K562 (cell line): ENCODE data around the gene SCARF2. TPM values are rescaled to one million over a fixed set of nuclear protein-coding genes. Genes with fewer than 3 reads are reported as not detected.

ENCODE experiments used
- ATAC-seq: fragments of 200-7000 bp; cut with Tn5 transposase; 3 replicates; pipeline ENCODE4 v1.9.1; 2020; ENCODE audit warnings: moderate library complexity
- BruUV-seq: library from RNA; stranded (reverse); fragments of 400-500 nt; replicated peaks from 2 replicates; lab custom pipeline; 2021; lab: Mats Ljungman, UMichigan
- CTCF ChIA-PET: fragments of 300-600 bp; formaldehyde crosslinking; extraction: SDS; loops from one replicate; lab custom pipeline; 2021; ENCODE audit warnings: low intra/inter-chr PET ratio; lab: Yijun Ruan, JAX
- POLR2A ChIA-PET: fragments of 300-600, 350-650 bp; sonication (Branson Sonifier 250); formaldehyde crosslinking; extraction: SDS; loops from one replicate; lab custom pipeline; 2021; ENCODE audit warnings: antibody characterized with exemption, inconsistent platforms; lab: Yijun Ruan, JAX
- DNase-seq, 4 experiments: peaks; one replicate each; pipeline versions ENCODE4 v3.0.0 to v3.0.0-alpha.2; 2011 to 2018; ENCODE audit warnings: low spot score in 3 of 4, mixed read lengths in 3 of 4; ENCODE audit errors: extremely low read depth in 1 of 4
- FAIRE-seq: peaks from 2 replicates; lab custom pipeline; 2011; peaks lifted over from hg19 to GRCh38; lab: Jason Lieb, UNC
- H2AFZ ChIP-seq: 2 replicates; pipeline ENCODE4 v1.6.0; 2011; ENCODE audit warnings: low read depth, low read length, control low read depth, inconsistent platforms
- H3K27ac ChIP-seq: fragments of 200-600 bp; 3 replicates; pipeline ENCODE4 v1.8.0; 2011; ENCODE audit warnings: low read depth, mild to moderate bottlenecking, control low read depth, inconsistent platforms, low read length, moderate library complexity, mixed read lengths; ENCODE audit errors: extremely low read depth
- H3K27me3 ChIP-seq, 2 experiments: fragments of 300-600 bp in 1 of 2; 2 replicates in 1 of 2; 3 replicates in 1 of 2; pipeline versions ENCODE4 v1.6.0 to v1.8.0; 2011; ENCODE audit warnings: inconsistent platforms in 2 of 2, low read length in 2 of 2, mild to moderate bottlenecking in 1 of 2, mixed read lengths in 1 of 2, moderate library complexity in 1 of 2; ENCODE audit not compliant: control insufficient read depth in 2 of 2, insufficient read depth in 2 of 2
- H3K36me3 ChIP-seq: fragments of 300-600 bp; 3 replicates; pipeline ENCODE4 v1.8.0; 2011; ENCODE audit warnings: mild to moderate bottlenecking, low read length, inconsistent platforms; ENCODE audit not compliant: control insufficient read depth, insufficient read depth
- H3K4me1 ChIP-seq, 2 experiments: fragments of 200-600 bp in 1 of 2; replicated peaks in 1 of 2; 2 replicates in 1 of 2; 3 replicates in 1 of 2; pipeline versions ENCODE4 v1.5.1 to v1.8.0; 2011; ENCODE audit warnings: inconsistent platforms in 2 of 2, low read length in 2 of 2, mild to moderate bottlenecking in 1 of 2, mixed read lengths in 1 of 2, moderate library complexity in 1 of 2; ENCODE audit not compliant: control insufficient read depth in 2 of 2, insufficient read depth in 2 of 2
- H3K4me2 ChIP-seq: 2 replicates; pipeline ENCODE4 v1.6.1; 2011; ENCODE audit warnings: low read length, control low read depth, inconsistent platforms, mixed read lengths; ENCODE audit not compliant: insufficient read depth
- H3K4me3 ChIP-seq: fragments of 200-600 bp; sonication (generic), shearing (Covaris generic); 2 replicates; pipeline ENCODE4 v1.5.1; 2016; ENCODE audit warnings: control low read depth, inconsistent platforms
- H3K79me2 ChIP-seq: fragments of 200-600 bp; 3 replicates; pipeline ENCODE4 v1.8.0; 2011; ENCODE audit warnings: low read length, inconsistent platforms; ENCODE audit not compliant: control insufficient read depth, insufficient read depth
- H3K9ac ChIP-seq, 2 experiments: 2 replicates each; pipeline versions ENCODE4 v1.6.0 to v1.6.1; 2011; ENCODE audit warnings: low read depth in 2 of 2, low read length in 2 of 2, control low read depth in 1 of 2, inconsistent platforms in 1 of 2, mild to moderate bottlenecking in 1 of 2, mixed read lengths in 1 of 2; ENCODE audit not compliant: insufficient read depth in 1 of 2
- H3K9me1 ChIP-seq: one replicate; pipeline ENCODE4 v1.6.0; 2011; ENCODE audit warnings: inconsistent platforms, mild to moderate bottlenecking, low read length, moderate library complexity; ENCODE audit not compliant: control insufficient read depth, insufficient read depth
- H3K9me3 ChIP-seq: replicated peaks from 2 replicates; pipeline ENCODE4 v1.5.1; 2011; ENCODE audit warnings: low read depth, low read length, inconsistent platforms; ENCODE audit not compliant: control insufficient read depth, insufficient read depth
- H4K20me1 ChIP-seq: replicated peaks from 2 replicates; pipeline ENCODE4 v1.6.1; 2011; ENCODE audit warnings: low read length, inconsistent platforms, mixed read lengths; ENCODE audit not compliant: control insufficient read depth, insufficient read depth
- FOXK1 ChIP-seq: sonication (generic); formaldehyde crosslinking; IDR thresholded peaks from 2 replicates; pipeline ENCODE4 v1.8.0; 2022; ENCODE audit warnings: missing genetic modification reagents, mild to moderate bottlenecking, borderline replicate concordance
- SLC30A9 ChIP-seq: fragments of 250-450 bp; sonication (Bioruptor Pico); IDR thresholded peaks from 2 replicates; pipeline ENCODE4 v1.8.0; 2022; ENCODE audit warnings: mild to moderate bottlenecking, moderate library complexity
- ZC3H4 ChIP-seq: sonication (generic); formaldehyde crosslinking; IDR thresholded peaks from 2 replicates; pipeline ENCODE4 v1.9.0; 2021; ENCODE audit warnings: missing genetic modification reagents, borderline replicate concordance
- WGBS: fragments of 100-300 bp; shearing (Covaris generic); methylation state at CpG from one replicate; pipeline ENCODE4 v1.1.6; 2016; ENCODE audit warnings: low coverage, mixed read lengths; ENCODE audit not compliant: insufficient coverage; ENCODE audit errors: missing lambda C conversion rate; 5-methylcytosine and 5-hydroxymethylcytosine counted together
- in situ Hi-C: fragments of 300-500 bp; cut with MboI; formaldehyde crosslinking; loops from 4 replicates; pipeline ENCODE4 v1.15.0; 2018; ENCODE audit warnings: inconsistent platforms, mixed read lengths
- intact Hi-C: fragments of 100-400 bp; cut with micrococcal nuclease; formaldehyde crosslinking; loops from 2 replicates; pipeline ENCODE4 v1.14.2; 2022
- polyA plus RNA-seq, 8 experiments: library from polyadenylated mRNA; depleted of rRNA in 4 of 8; stranded (reverse) in 5 of 8; unstranded in 3 of 8; fragments of >200 nt; fragmentation: Nextera tagmentation in 2 of 8; fragmentation: Illumina TruSeq in 1 of 8; extraction: Ambion mirVana in 2 of 8; extraction: Trizol in 1 of 8; gene quantifications; 2 replicates each; pipeline versions ENCODE4 v1.2.1 to v1.2.3, GENCODE V29; 2011 to 2014; ENCODE audit warnings: inconsistent platforms in 1 of 8, missing spikeins in 1 of 8
- total RNA-seq, 7 experiments: library from RNA; depleted of rRNA in 6 of 7; stranded (reverse); fragments of >200 nt in 6 of 7; fragmentation: Illumina TruSeq in 2 of 7; extraction: Trizol in 2 of 7; gene quantifications; 2 replicates each; pipeline versions ENCODE4 v1.2.1 to v1.2.3, GENCODE V29; 2011 to 2021; ENCODE audit warnings: low replicate concordance in 1 of 7
- TF ChIP-seq, protein P1 (sequence below): fragments of 450-650 bp; IDR thresholded peaks from 2 replicates; pipeline ENCODE4 v1.7.0; 2016; ENCODE audit warnings: borderline replicate concordance
- TF ChIP-seq, protein P2 (sequence below), 2 experiments: fragments of 450-650 bp in 1 of 2; IDR thresholded peaks; 2 replicates each; pipeline ENCODE4 v1.6.1; 2011 to 2017; ENCODE audit warnings: low read depth in 2 of 2, antibody characterized with exemption in 1 of 2, borderline replicate concordance in 1 of 2, low read length in 1 of 2, mild to moderate bottlenecking in 1 of 2, mixed read lengths in 1 of 2; ENCODE audit not compliant: control insufficient read depth in 1 of 2
- TF ChIP-seq, protein P3 (sequence below): fragments of 450-650 bp; IDR thresholded peaks from 2 replicates; pipeline ENCODE4 v1.6.1; 2016; ENCODE audit warnings: antibody characterized with exemption

The SCARF2 gene
- total and polyA plus RNA-seq, 9 of the 15 experiments (the other 6 are each of a cell fraction or from before 2014, with no cell fraction given) = 0.06 to 0.32 (median 0.21) TPM; not detected in 5

DNA sequence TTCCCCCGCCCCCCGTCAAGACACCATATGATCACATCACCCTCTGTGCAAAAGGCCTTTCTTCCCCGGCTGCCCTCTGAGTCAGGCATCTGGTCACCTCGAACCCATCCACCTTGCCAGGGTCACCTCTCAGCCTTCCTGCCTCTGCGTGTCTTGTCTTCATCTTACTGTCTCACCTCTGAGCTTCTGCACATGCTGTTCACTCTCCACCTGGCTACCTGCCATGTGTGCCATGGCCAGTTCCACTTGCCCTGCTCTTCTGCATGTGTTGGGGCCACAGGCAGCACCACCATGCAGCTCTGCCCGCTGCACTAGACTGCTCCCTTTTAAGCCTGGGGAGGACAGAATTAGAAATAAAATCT is 33.9 kb downstream of the SCARF2 start:
- no TSS peak for BruUV-seq
- WGBS = 84% methylated on average over 6 of the region's 6 CpGs
- no peak overlapping the region for H3K27ac ChIP-seq
- CTCF ChIA-PET = no interaction called here
- 0 out of 2 replicates have a peak, but pooled peaks cover 6% of the 10 kb centered on the region for H4K20me1 ChIP-seq
- intact Hi-C loops = no loop called here
- no peaks in the 10 kb centered on the region for H3K9me3 ChIP-seq
- no peak for FAIRE-seq
- H3K9ac ChIP-seq = peak overlapping the region in 1 of 2 experiments; percentile 39; a peak in 2 of 4 replicates
- peaks cover 0 to 8% of the 10 kb centered on the region in 2 experiments; a peak in 1 of 5 replicates for H3K4me1 ChIP-seq
- peaks cover 8% of the 10 kb centered on the region for H3K9me1 ChIP-seq
- no peaks in the 10 kb centered on the region for H3K79me2 ChIP-seq
- ATAC-seq = no peak
- no peaks in the 10 kb centered on the region for H3K27me3 ChIP-seq
- no peak overlapping the region for H3K4me2 ChIP-seq
- H3K36me3 ChIP-seq = peaks cover 64% of the 10 kb centered on the region; the same call in 2 of the 3 replicates
- in situ Hi-C loops = loop anchor here (25.0 kb wide), 2 partner anchors 284 to 1866 kb away; partner anchors contain the start of gene TMEM191B
- POLR2A ChIA-PET = interaction anchor here (0.6 to 8.9 kb wide), 14 partner anchors 8 to 1224 kb away, joined by 3 to 84 read pairs (median 4); partner anchors contain the start of gene ZNF74
- H2AFZ ChIP-seq = no peak overlapping the region
- no peak overlapping the region for H3K4me3 ChIP-seq
- DNase-seq = peak in 2 of 4 experiments; percentile 42 to 50
- TF ChIP-seq, protein P1, sequence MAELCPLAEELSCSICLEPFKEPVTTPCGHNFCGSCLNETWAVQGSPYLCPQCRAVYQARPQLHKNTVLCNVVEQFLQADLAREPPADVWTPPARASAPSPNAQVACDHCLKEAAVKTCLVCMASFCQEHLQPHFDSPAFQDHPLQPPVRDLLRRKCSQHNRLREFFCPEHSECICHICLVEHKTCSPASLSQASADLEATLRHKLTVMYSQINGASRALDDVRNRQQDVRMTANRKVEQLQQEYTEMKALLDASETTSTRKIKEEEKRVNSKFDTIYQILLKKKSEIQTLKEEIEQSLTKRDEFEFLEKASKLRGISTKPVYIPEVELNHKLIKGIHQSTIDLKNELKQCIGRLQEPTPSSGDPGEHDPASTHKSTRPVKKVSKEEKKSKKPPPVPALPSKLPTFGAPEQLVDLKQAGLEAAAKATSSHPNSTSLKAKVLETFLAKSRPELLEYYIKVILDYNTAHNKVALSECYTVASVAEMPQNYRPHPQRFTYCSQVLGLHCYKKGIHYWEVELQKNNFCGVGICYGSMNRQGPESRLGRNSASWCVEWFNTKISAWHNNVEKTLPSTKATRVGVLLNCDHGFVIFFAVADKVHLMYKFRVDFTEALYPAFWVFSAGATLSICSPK = no peak
- TF ChIP-seq, protein P2, sequence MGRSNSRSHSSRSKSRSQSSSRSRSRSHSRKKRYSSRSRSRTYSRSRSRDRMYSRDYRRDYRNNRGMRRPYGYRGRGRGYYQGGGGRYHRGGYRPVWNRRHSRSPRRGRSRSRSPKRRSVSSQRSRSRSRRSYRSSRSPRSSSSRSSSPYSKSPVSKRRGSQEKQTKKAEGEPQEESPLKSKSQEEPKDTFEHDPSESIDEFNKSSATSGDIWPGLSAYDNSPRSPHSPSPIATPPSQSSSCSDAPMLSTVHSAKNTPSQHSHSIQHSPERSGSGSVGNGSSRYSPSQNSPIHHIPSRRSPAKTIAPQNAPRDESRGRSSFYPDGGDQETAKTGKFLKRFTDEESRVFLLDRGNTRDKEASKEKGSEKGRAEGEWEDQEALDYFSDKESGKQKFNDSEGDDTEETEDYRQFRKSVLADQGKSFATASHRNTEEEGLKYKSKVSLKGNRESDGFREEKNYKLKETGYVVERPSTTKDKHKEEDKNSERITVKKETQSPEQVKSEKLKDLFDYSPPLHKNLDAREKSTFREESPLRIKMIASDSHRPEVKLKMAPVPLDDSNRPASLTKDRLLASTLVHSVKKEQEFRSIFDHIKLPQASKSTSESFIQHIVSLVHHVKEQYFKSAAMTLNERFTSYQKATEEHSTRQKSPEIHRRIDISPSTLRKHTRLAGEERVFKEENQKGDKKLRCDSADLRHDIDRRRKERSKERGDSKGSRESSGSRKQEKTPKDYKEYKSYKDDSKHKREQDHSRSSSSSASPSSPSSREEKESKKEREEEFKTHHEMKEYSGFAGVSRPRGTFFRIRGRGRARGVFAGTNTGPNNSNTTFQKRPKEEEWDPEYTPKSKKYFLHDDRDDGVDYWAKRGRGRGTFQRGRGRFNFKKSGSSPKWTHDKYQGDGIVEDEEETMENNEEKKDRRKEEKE (IDR thresholded peaks at IDR 0.05; ENCODE audit: borderline replicate concordance in 1 of 2, control insufficient read depth in 1 of 2, low read depth in 2 of 2, low read length in 1 of 2) = no peak
- TF ChIP-seq ZC3H4 = no peak
- no peak for TF ChIP-seq FOXK1
- no peak for TF ChIP-seq SLC30A9
- TF ChIP-seq, protein P3, sequence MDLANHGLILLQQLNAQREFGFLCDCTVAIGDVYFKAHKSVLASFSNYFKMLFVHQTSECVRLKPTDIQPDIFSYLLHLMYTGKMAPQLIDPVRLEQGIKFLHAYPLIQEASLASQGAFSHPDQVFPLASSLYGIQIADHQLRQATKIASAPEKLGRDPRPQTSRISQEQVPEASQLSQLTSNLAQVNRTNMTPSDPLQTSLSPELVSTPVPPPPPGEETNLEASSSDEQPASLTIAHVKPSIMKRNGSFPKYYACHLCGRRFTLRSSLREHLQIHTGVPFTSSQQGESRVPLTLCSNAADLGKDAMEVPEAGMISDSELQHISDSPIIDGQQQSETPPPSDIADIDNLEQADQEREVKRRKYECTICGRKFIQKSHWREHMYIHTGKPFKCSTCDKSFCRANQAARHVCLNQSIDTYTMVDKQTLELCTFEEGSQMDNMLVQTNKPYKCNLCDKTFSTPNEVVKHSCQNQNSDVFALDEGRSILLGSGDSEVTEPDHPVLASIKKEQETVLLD = no peak
